MM.1S (cell line): ENCODE measurements around the gene INTS4.
"Not testable (repeated sequence)": the region's sequence is repeated elsewhere in the genome, so short reads cannot be mapped to it uniquely, and the experiment has no call there.

Source experiments
- DNase-seq: peaks from one replicate; pipeline ENCODE4 v3.0.0-alpha.2; 2015
- H2AFZ ChIP-seq: fragments of 300-600 bp; sonication (generic); 2 replicates; pipeline ENCODE4 v1.6.0; 2016; ENCODE audit warnings: antibody characterized with exemption, low read length
- H3F3A ChIP-seq: fragments of 300-600 bp; sonication (generic); 2 replicates; pipeline ENCODE4 v1.6.1; 2016; ENCODE audit warnings: mild to moderate bottlenecking, antibody characterized with exemption, low read length, moderate library complexity, mixed read lengths; ENCODE audit not compliant: insufficient read depth
- H3K27ac ChIP-seq: fragments of 300-600 bp; sonication (generic); 2 replicates; pipeline ENCODE4 v1.5.1; 2016; ENCODE audit warnings: mild to moderate bottlenecking, low read length
- H3K27me3 ChIP-seq: fragments of 300-600 bp; sonication (generic); replicated peaks from 2 replicates; pipeline ENCODE4 v1.6.0; 2016; ENCODE audit warnings: low read length; ENCODE audit not compliant: insufficient read depth
- H3K36me3 ChIP-seq: fragments of 300-600 bp; sonication (generic); replicated peaks from 2 replicates; pipeline ENCODE4 v1.6.1; 2016; ENCODE audit warnings: mild to moderate bottlenecking, low read length, mixed read lengths; ENCODE audit not compliant: insufficient read depth
- H3K4me1 ChIP-seq: fragments of 300-600 bp; sonication (generic); 2 replicates; pipeline ENCODE4 v1.6.1; 2016; ENCODE audit warnings: low read length, mixed read lengths
- H3K4me2 ChIP-seq: fragments of 300-600 bp; sonication (generic); 2 replicates; pipeline ENCODE4 v1.6.0; 2016; ENCODE audit warnings: low read depth, low read length
- H3K4me3 ChIP-seq: fragments of 300-600 bp; sonication (generic); 2 replicates; pipeline ENCODE4 v1.5.1; 2016; ENCODE audit warnings: low read length, mixed read lengths
- H3K79me2 ChIP-seq: fragments of 300-600 bp; sonication (generic); 2 replicates; pipeline ENCODE4 v1.6.1; 2016; ENCODE audit warnings: mixed run types, low read length, mixed read lengths
- H3K9ac ChIP-seq: fragments of 300-600 bp; sonication (generic); 2 replicates; pipeline ENCODE4 v1.6.1; 2016; ENCODE audit warnings: low read length, mixed read lengths
- H3K9me2 ChIP-seq: fragments of 300-600 bp; sonication (generic); replicated peaks from 2 replicates; pipeline ENCODE4 v1.6.1; 2016; ENCODE audit warnings: mild to moderate bottlenecking, low read length, mixed read lengths; ENCODE audit not compliant: insufficient read depth
- H3K9me3 ChIP-seq: fragments of 300-600 bp; sonication (generic); replicated peaks from 2 replicates; pipeline ENCODE4 v1.6.1; 2016; ENCODE audit warnings: mild to moderate bottlenecking, low read length, mixed read lengths; ENCODE audit not compliant: insufficient read depth
- H4K20me1 ChIP-seq: fragments of 300-600 bp; sonication (generic); 2 replicates; pipeline ENCODE4 v1.6.1; 2016; ENCODE audit warnings: mild to moderate bottlenecking, low read length, moderate library complexity, mixed read lengths; ENCODE audit not compliant: insufficient read depth
- CTCF ChIP-seq: fragments of 300-600 bp; sonication (generic); IDR thresholded peaks from 2 replicates; pipeline ENCODE4 v1.5.1; 2016; ENCODE audit warnings: antibody characterized with exemption, low read length, mixed read lengths
- EZH2 ChIP-seq: fragments of 300-600 bp; sonication (generic); optimal IDR thresholded peaks from 2 replicates; pipeline ENCODE3; 2017; ENCODE audit warnings: low read depth, mild to moderate bottlenecking, antibody characterized with exemption, low read length, mixed read lengths
- EZH2phosphoT487 ChIP-seq: fragments of 300-600 bp; sonication (generic); IDR thresholded peaks from 2 replicates; pipeline ENCODE4 v1.6.1; 2018; ENCODE audit warnings: antibody characterized with exemption, low read length

INTS4 gene

GRCh38 chr11:77866336-77866735 is 128.1 kb downstream of the INTS4 start:
- no peak overlapping the region for H3K27ac ChIP-seq
- H3K9ac ChIP-seq = no peak overlapping the region
- no peak overlapping the region for H3K4me2 ChIP-seq
- H3K9me2 ChIP-seq = no peaks in the 10 kb centered on the region
- no peaks in the 10 kb centered on the region for H3K9me3 ChIP-seq
- H3K27me3 ChIP-seq = no peaks in the 10 kb centered on the region
- H3K36me3 ChIP-seq = no peaks in the 10 kb centered on the region
- H3F3A ChIP-seq = no peaks in the 10 kb centered on the region
- DNase-seq = no peak
- H2AFZ ChIP-seq = no peak overlapping the region
- H4K20me1 ChIP-seq = no peaks in the 10 kb centered on the region
- TF ChIP-seq EZH2phosphoT487 (no peak), EZH2 (no peak), CTCF (no peak)
- H3K79me2 ChIP-seq = no peaks in the 10 kb centered on the region
- H3K4me1 ChIP-seq = no peaks in the 10 kb centered on the region
- no peak overlapping the region for H3K4me3 ChIP-seq

- Histone ChIP-seq H2AFZ (no peak overlapping the region), H4K20me1 (no peaks in the 10 kb centered on the region), H3K27ac (no peak overlapping the region), H3K9me3 (no peaks in the 10 kb centered on the region), H3K9ac (no peak overlapping the region), H3F3A (no peaks in the 10 kb centered on the region), H3K79me2 (no peaks in the 10 kb centered on the region), H3K4me1 (no peaks in the 10 kb centered on the region), H3K4me2 (no peak overlapping the region), H3K9me2 (no peaks in the 10 kb centered on the region), H3K27me3 (no peaks in the 10 kb centered on the region), H3K4me3 (no peak overlapping the region), H3K36me3 (no peaks in the 10 kb centered on the region)
- DNase-seq = no peak
- no peak for TF ChIP-seq EZH2
- TF ChIP-seq EZH2phosphoT487 = no peak
- TF ChIP-seq CTCF = no peak
Measured at GRCh38 chr11:77865805-77866204, 128.7 kb downstream of the INTS4 start.

- H3F3A ChIP-seq, H2AFZ ChIP-seq, H3K4me3 ChIP-seq, H3K4me1 ChIP-seq, H3K27ac ChIP-seq, H4K20me1 ChIP-seq, H3K9me2 ChIP-seq, H3K36me3 ChIP-seq, H3K79me2 ChIP-seq, DNase-seq, H3K4me2 ChIP-seq, H3K9ac ChIP-seq, H3K27me3 ChIP-seq, H3K9me3 ChIP-seq: not testable (repeated sequence)
Measured at GRCh38 chr11:77861444-77861843, 133.0 kb downstream of the INTS4 start.

- not testable (repeated sequence) for H2AFZ ChIP-seq, H3K4me2 ChIP-seq, H3F3A ChIP-seq, DNase-seq, H3K9ac ChIP-seq, H3K27ac ChIP-seq, H4K20me1 ChIP-seq, H3K4me3 ChIP-seq, H3K27me3 ChIP-seq, H3K36me3 ChIP-seq, H3K9me2 ChIP-seq, H3K4me1 ChIP-seq, H3K79me2 ChIP-seq, H3K9me3 ChIP-seq
Measured at GRCh38 chr11:77857906-77858457, 136.5 kb downstream of the INTS4 start.
